Activated T-cell treated with anti-CD3 and anti-CD28 coated beads for 4 hours (primary cell): ENCODE measurements around the gene EGFR.

Experiments used
- DNase-seq: peaks from one replicate; pipeline ENCODE4 v3.0.0-alpha.2; 2020

The EGFR gene

GRCh38 chr7:55085511-55086412, 66.9 kb downstream of the EGFR start:
- DNase-seq: no peak

GRCh38 chr7:55086413-55087201, 67.8 kb downstream of the EGFR start:
- no peak for DNase-seq

GRCh38 chr7:55087521-55087961, 68.7 kb downstream of the EGFR start:
- DNase-seq: no peak

GRCh38 chr7:55088107-55088506, 69.3 kb downstream of the EGFR start:
- DNase-seq: no peak

- no peak for DNase-seq
Observed at GRCh38 chr7:55088620-55089019, 69.8 kb downstream of the EGFR start.

- no peak for DNase-seq
Observed at GRCh38 chr7:55092186-55092974, 73.6 kb downstream of the EGFR start.

- DNase-seq: no peak
Observed at GRCh38 chr7:55092975-55093373, 74.2 kb downstream of the EGFR start.

- DNase-seq: no peak
Observed at GRCh38 chr7:55093674-55094073, 74.9 kb downstream of the EGFR start.

GRCh38 chr7:55094092-55094690, 75.4 kb downstream of the EGFR start:
- no peak for DNase-seq

GRCh38 chr7:55095672-55096071, 76.9 kb downstream of the EGFR start:
- DNase-seq: no peak

GRCh38 chr7:55096323-55096722, 77.5 kb downstream of the EGFR start:
- DNase-seq: no peak

GRCh38 chr7:55097100-55097499, 78.3 kb downstream of the EGFR start:
- DNase-seq: no peak

GRCh38 chr7:55099066-55099820, 80.4 kb downstream of the EGFR start:
- DNase-seq: no peak

- DNase-seq: no peak
Observed at GRCh38 chr7:55099821-55100543, 81.2 kb downstream of the EGFR start.

- DNase-seq: no peak
Observed at GRCh38 chr7:55100544-55101327, 81.9 kb downstream of the EGFR start.

GRCh38 chr7:55101359-55101758, 82.5 kb downstream of the EGFR start:
- no peak for DNase-seq

- no peak for DNase-seq
Observed at GRCh38 chr7:55104123-55104522, 85.3 kb downstream of the EGFR start.

GRCh38 chr7:55104712-55105433, 86.1 kb downstream of the EGFR start:
- no peak for DNase-seq

- no peak for DNase-seq
Observed at GRCh38 chr7:55105952-55106351, 87.1 kb downstream of the EGFR start.

- no peak for DNase-seq
Observed at GRCh38 chr7:55107946-55108345, 89.1 kb downstream of the EGFR start.
